Sigmoid colon (tissue), 4 donors: ENCODE measurements around the gene SLC6A9.

ENCODE experiments used
- CTCF ChIP-seq, 4 experiments: fragments of 450-650 bp in 3 of 4; fragments of 200-600 bp in 1 of 4; IDR thresholded peaks; one replicate each; pipeline ENCODE4 v1.5.1; 2016 to 2019; ENCODE audit warnings: antibody characterized with exemption in 4 of 4, mild to moderate bottlenecking in 3 of 4, moderate library complexity in 2 of 4
- EP300 ChIP-seq, 4 donors: sonication (generic); formaldehyde crosslinking; IDR thresholded peaks; one replicate each; pipeline ENCODE4 v1.6.1; 2017; ENCODE audit warnings: antibody characterized with exemption in 4 of 4

- TF ChIP-seq CTCF (IDR thresholded peaks at IDR 0.05) (no peak), EP300 (IDR thresholded peaks at IDR 0.05) (no peak)
These were observed 40.2 kb upstream of the SLC6A9 start for GRCh38 chr1:44071461-44071860.
